Body of pancreas (tissue), 4 donors: ENCODE data around the gene FILIP1L.

Experiments used
- POLR2A ChIP-seq, 3 donors: fragments of 450-650 bp; IDR thresholded peaks; one replicate each; pipeline ENCODE4 v1.6.1; 2016; ENCODE audit warnings: antibody characterized with exemption in 3 of 3, mild to moderate bottlenecking in 2 of 3
- TF ChIP-seq, protein P1 (sequence below), 7 experiments: fragments of 450-650 bp in 4 of 7; fragments of 200-600 bp in 3 of 7; sonication (generic) in 3 of 7; IDR thresholded peaks; one replicate each; pipeline ENCODE4 v1.5.1; 2016 to 2019; ENCODE audit warnings: antibody characterized with exemption in 7 of 7

DNA sequence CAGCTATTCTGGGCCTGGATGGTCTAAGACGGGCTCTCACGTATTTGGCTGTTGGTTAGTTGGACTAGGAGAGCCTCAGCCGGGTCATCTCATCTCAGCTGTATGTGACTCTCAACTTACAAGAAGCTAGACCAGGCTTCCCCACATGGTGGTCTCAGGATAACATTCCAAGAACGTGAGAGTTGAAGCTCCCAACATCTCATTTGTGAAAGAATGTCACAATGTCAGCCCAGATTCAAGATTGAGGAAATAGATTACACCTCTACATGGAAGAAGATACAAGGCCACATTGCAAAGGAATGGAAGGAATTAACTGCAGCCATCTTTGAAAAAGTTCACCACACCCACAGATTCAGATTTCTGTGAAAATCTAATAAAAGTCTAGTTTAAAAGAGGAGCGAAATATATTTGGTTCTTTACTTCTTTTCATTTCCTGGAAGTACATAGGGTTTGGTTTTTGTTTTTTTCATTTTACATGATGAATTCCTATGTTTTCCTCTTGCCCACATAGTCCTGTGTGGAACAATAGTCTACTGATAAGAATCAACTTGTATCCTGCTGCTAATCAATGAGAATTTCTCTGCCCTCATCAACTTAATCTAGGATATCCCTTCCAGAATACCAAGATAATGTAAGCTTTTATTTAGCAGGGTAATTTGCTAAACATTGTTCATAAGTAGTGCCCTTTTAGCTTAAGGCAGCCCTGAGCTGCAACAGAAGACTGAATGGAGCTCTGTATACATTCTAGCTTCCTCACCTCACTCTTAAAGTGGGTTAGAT, 180.1 kb downstream of the FILIP1L start:
- no peak for TF ChIP-seq POLR2A (IDR thresholded peaks at IDR 0.05)
- TF ChIP-seq, protein P1, sequence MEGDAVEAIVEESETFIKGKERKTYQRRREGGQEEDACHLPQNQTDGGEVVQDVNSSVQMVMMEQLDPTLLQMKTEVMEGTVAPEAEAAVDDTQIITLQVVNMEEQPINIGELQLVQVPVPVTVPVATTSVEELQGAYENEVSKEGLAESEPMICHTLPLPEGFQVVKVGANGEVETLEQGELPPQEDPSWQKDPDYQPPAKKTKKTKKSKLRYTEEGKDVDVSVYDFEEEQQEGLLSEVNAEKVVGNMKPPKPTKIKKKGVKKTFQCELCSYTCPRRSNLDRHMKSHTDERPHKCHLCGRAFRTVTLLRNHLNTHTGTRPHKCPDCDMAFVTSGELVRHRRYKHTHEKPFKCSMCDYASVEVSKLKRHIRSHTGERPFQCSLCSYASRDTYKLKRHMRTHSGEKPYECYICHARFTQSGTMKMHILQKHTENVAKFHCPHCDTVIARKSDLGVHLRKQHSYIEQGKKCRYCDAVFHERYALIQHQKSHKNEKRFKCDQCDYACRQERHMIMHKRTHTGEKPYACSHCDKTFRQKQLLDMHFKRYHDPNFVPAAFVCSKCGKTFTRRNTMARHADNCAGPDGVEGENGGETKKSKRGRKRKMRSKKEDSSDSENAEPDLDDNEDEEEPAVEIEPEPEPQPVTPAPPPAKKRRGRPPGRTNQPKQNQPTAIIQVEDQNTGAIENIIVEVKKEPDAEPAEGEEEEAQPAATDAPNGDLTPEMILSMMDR (IDR thresholded peaks at IDR 0.05) = no peak
